ENCODE data around the gene ZFP57.

DNA sequence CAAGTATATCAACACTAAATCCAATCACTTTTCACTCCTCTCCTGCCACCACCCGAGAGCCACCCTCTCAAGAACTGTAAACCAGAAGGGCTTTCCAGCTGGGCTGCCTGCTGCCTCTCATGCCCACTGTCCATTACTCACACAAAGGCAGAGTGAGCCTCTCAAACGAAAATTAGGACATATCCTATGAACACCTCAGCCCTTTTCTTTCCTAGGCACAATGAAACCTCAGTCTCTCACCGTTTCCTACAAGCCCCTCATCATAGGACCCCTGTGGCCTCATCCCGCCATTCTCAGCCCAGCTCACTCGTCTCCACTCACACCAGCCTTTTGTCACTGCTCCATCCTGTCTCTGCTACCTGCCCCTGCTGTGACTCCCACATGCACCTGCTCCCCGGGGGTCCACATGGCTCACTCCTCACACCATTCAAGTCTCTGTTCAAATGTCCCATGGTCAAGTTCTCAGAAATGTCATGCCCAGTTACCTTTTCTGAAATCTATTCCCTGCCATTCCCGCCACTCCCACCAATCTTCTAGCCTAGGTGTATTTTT, 49.7 kb upstream of the ZFP57 start:
- no peak for TF ChIP-seq POLR2A (IDR thresholded peaks at IDR 0.05)
- TF ChIP-seq, protein P1, sequence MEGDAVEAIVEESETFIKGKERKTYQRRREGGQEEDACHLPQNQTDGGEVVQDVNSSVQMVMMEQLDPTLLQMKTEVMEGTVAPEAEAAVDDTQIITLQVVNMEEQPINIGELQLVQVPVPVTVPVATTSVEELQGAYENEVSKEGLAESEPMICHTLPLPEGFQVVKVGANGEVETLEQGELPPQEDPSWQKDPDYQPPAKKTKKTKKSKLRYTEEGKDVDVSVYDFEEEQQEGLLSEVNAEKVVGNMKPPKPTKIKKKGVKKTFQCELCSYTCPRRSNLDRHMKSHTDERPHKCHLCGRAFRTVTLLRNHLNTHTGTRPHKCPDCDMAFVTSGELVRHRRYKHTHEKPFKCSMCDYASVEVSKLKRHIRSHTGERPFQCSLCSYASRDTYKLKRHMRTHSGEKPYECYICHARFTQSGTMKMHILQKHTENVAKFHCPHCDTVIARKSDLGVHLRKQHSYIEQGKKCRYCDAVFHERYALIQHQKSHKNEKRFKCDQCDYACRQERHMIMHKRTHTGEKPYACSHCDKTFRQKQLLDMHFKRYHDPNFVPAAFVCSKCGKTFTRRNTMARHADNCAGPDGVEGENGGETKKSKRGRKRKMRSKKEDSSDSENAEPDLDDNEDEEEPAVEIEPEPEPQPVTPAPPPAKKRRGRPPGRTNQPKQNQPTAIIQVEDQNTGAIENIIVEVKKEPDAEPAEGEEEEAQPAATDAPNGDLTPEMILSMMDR (IDR thresholded peaks at IDR 0.05): no peak
- TF ChIP-seq EP300 (IDR thresholded peaks at IDR 0.05): no peak
- TF ChIP-seq POLR2AphosphoS5 (IDR thresholded peaks at IDR 0.05): no peak
